ENCODE results near the gene ACCSL.

DNA sequence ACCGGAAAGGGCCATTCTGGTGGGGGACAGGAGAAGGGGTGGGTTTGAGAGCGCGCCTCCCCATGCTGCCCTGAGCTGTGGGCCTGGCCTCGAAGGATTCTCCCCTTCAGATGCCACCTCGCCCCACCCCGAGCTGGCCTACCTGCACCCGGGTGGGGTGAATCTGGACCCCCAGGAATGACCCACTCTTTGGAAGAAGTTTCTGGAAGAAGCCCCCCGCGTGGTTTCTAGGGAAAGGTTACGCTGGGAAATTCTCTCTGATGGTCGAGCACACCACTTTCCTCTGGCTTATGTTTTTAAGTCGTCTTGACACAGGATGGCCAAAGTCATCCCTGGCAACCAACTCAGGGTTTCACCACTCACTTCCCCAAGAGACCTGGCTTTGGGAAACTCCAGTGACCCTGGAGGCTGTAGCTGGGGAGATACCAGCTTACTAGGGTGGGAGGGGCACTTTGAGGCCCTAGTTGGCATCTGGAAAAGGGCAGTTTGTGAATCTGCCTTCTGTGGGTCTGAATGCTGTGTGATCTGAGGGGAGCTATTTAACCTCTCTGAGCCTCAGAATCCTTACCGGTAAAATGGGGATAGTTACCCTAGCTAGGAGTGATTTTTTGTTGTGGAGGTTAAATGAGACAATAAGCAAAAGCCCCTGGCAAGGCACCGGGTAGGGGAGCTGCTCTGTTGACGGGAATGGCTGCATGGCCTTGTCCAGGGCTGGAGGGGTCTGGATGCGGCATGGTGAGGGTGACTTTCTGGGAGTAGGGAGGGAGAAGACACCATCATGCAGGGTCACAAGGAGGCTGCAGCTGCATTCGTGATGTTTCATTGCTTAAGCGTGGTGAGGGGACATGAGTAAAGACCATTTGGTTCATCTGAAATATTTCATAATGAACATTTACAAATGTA, 45.3 kb upstream of the ACCSL start:
- TF ChIP-seq EZH2 (IDR thresholded peaks at IDR 0.05; ENCODE audit: low read length, missing control alignments): no peak
- TF ChIP-seq, protein P1, sequence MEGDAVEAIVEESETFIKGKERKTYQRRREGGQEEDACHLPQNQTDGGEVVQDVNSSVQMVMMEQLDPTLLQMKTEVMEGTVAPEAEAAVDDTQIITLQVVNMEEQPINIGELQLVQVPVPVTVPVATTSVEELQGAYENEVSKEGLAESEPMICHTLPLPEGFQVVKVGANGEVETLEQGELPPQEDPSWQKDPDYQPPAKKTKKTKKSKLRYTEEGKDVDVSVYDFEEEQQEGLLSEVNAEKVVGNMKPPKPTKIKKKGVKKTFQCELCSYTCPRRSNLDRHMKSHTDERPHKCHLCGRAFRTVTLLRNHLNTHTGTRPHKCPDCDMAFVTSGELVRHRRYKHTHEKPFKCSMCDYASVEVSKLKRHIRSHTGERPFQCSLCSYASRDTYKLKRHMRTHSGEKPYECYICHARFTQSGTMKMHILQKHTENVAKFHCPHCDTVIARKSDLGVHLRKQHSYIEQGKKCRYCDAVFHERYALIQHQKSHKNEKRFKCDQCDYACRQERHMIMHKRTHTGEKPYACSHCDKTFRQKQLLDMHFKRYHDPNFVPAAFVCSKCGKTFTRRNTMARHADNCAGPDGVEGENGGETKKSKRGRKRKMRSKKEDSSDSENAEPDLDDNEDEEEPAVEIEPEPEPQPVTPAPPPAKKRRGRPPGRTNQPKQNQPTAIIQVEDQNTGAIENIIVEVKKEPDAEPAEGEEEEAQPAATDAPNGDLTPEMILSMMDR (conservative IDR thresholded peaks at IDR 0.05 in 1 of 2, IDR thresholded peaks at IDR 0.05 in 1 of 2; ENCODE audit: low read depth in 1 of 2, low read length in 2 of 2): no peak

Measured in fibroblast of lung (primary cell).